NCI-H146 treated with DMSO at 0.1 percent for 48 hours (cell line): ENCODE data around the gene IFNGR1.
A peak's percentile ranks its signal among the peaks of the same experiment; 100 is the strongest.
"Not testable (repeated sequence)": the region's sequence is repeated elsewhere in the genome, so short reads cannot be mapped to it uniquely, and the experiment has no call there.

Experiments used
- DNase-seq: peaks from one replicate; lab custom pipeline; 2025; ENCODE audit not compliant: unreplicated experiment; lab: John Stamatoyannopoulos, UW

The IFNGR1 gene

GRCh38 chr6:137218917-137219663, at the start of gene IFNGR1:
Gene IFNGR1 (minus strand): TSS chr6:137219385. CDS start chr6:137219327, 58 bp downstream.
- DNase-seq, result peak; percentile 87

GRCh38 chr6:137268911-137269310, 49.7 kb upstream of the IFNGR1 start:
- DNase-seq, result no peak

DNA sequence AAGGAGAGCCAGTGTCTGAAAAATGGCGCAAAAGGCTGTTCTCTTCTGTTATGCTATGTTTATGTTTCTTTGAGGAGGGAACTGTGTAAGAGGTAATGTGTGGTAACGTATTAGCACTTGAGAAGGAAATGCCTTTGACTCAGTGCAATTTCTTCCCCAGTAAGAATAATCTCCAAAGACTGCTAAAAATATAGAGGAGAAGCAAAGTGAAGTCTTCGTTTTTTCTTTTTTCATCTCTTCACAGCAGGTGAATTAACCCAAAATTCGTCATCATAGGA, 47.1 kb upstream of the IFNGR1 start:
- DNase-seq, result no peak

- no peak for DNase-seq
Observed at GRCh38 chr6:137265561-137266308, 46.5 kb upstream of the IFNGR1 start.

DNA sequence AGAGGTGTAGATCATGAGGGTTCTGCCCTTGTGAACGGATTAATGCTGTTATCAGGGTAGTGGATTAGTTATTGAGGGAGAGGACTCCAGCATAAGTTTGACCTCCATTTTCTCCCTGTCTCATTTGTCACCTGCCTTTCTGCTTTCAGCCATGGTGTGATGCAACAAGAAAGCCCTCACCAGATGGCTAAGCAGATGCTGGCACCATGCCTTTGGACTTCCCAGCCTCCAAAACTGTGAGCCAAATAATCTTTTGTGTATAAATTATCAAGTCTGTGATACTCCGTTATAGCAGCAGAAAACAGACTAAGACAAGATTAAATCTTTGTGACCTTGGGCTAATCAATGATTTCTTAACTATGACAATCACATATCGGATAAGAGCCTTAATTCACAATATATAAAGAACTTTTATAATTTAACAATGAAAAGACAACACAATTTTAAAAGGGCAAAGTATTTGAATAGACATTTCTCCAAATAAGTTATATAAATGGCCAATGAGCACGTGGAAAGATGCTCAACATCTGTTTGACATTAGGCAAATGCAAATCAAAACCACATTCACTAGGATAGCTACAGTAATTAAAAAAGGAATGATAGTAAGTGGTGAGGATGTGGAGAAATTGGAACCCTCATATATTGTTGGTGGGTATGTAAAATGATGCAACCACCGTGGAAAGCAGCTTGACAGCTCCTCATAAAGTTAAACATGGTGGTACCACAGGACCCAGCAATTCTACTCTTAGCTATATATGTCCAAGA, 45.3 kb upstream of the IFNGR1 start:
- no peak for DNase-seq

DNA sequence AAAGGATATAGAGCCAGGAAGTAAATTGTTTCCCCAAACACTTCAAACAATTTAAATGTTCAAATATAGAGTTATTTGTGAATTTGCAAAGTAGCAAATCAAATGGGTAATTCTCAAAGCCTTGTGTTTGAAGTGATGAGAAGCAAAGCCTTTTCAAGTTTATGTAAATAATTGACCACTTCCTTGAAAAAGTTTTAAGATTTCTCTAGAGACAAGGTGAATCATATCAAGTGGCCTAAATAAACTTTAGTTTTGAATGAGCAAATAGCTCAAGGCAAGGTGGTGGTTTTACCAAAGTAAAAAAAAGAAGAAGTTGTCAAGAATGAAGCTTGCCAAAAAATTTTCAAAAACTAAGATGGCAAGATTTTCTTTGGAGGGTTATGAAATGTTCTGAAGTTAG, 42.6 kb upstream of the IFNGR1 start:
- no peak for DNase-seq

GRCh38 chr6:137261361-137261760, 42.2 kb upstream of the IFNGR1 start:
- no peak for DNase-seq

GRCh38 chr6:137260217-137260616, 41.0 kb upstream of the IFNGR1 start:
- no peak for DNase-seq

- no peak for DNase-seq
Observed at GRCh38 chr6:137259349-137259748, 40.2 kb upstream of the IFNGR1 start.

DNA sequence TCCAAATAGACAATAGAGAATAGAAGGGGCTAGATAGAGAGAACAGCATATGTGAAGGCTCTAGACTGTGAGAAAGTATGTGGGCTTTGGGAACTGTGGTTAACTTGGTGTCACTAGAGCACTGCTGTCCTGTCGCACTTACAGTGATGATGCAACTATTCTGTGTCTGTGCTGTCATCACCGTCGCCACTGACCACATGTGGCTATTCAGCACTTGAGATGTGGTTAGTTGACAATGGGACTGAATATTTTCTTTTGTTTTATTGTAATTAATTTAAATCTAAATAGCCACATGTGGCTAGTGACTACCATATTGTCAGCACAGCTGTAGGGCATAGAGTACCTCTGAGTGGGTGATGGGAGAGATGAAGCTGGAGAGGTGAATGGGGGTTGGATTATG, 39.0 kb upstream of the IFNGR1 start:
- no peak for DNase-seq

DNA sequence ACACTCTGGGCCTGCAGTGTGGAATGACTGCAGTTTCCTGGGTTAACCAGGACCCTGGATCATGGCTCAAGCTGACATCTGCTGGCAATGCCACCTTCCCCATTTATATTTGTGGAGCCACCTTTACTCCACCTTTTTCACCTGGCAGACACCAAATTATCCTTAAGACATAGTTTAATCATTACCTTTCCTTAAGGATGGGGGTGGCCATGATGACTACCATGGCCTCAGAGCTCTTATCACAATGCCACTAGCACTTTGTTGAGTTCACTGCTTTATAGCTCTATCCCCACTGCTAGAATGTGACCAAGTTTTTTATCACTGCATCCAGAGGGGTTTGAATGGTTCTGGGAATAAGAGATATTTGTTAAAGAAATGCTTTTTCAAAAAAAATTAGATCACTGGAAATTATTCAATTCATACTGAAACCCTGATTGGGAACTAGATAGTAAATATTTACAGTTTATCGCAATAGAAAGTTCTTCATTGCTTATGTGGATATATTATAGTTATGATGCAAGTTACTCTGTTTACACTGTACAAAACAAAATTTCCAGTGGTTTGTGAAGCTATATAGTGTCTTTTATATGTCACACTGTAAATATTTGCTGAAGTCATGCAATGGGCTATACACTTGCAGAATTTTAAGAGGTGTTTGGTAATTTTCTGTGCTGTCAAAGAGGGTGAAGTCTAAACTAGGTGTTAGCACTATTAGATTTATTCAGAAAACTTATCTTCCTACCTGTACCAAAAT, 37.3 kb upstream of the IFNGR1 start:
- no peak for DNase-seq

DNA sequence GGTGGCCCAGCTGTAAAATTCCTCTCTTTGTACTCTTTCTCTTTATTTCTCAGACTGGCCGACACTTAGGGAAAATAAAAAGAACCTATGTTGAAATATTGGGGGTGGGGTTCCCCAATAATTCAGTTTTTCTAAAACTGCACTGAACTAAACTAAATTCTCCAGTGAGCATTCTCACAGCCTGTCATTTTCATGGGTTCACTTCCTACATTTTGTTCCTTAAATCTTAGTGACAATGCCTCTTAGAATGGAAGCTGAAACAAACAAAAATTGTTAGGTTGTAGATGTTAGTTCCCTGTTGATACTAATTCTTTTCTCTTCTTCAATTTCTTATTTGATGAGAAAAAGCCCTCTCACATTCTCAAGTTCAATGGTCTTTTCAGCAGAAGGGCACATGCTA, 35.8 kb upstream of the IFNGR1 start:
- no peak for DNase-seq

DNA sequence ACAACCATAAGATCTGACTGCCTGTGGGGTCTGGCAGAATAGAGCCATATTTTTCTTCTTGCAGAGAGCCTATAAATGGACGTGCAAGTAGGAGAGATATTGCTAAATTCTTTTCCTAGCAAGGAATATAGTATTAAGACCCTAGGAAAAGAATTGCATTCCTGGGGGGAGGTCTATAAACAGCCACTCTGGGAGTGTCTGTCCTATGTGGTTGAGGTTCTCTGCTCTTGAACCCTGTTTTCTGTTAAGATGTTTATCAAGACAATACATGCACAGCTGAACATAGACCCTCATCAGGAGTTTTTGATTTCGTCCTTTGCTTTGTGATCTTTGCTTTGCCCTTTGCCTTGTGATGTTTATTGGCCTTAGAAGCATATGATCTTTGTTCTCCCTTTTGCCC, 35.2 kb upstream of the IFNGR1 start:
- not testable (repeated sequence) for DNase-seq

DNA sequence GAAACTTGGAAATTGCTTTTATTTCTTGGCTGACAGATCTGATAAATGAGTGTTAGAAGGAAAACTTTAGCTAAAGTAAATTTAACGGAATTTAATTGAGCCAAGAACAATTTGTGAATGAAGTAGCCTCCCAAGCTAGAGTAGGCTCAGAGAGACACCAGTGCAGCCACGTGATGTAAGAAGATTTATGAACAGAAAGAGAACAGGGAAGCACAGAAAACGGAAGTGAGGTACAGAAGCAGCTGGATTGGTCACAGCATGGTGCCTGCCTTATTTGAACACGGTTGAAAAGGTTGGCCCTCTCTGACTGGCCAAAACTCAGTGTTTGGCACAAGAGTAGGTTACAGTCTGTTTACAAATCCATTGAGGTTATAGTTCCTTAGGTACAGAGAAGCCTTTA, 29.5 kb upstream of the IFNGR1 start:
- no peak for DNase-seq

GRCh38 chr6:137247724-137248123, 28.5 kb upstream of the IFNGR1 start:
- DNase-seq, result no peak

- no peak for DNase-seq
Observed at GRCh38 chr6:137246791-137247202, 27.6 kb upstream of the IFNGR1 start.

- no peak for DNase-seq
Observed at GRCh38 chr6:137246164-137246563, 27.0 kb upstream of the IFNGR1 start.

GRCh38 chr6:137241481-137242038, 22.4 kb upstream of the IFNGR1 start:
- no peak for DNase-seq

- no peak for DNase-seq
Observed at GRCh38 chr6:137240168-137240567, 21.0 kb upstream of the IFNGR1 start.

DNA sequence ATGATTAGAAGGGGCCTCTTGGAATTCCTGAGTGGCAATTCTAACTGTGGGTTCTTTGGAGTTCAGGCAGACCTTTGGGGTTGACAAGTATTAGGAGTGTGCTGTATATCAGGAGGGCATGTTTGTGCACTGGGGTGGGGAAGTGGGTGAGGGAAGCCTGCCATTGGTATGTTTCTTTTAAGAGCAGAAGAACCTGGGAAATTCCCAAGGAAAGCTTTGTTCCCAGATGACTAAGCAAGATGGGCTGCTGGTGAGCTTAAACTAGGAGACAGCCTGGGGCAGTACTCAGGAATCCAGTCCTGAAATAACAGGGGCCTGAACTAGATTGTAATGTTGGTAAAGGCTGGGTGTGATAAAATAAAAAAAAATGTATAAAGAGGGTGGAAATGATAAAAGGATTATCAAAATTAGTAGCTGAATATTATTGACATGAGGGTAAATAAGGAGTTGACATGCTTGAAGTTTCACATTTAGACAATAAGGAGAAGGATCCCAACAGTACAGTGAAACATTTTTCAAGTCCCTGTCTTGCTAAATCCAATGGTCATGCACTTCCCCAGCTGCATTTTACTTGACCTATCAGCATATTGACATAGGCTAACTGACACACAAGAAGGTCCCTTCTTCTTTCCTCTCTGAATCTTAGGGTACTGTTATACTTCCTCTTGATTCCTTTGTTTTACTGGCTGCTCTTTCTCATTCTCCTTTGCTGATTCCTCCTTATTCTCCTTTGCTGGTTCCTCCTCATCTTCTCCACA, 18.4 kb upstream of the IFNGR1 start:
- DNase-seq, result no peak
